Measurements from ENCODE around the gene RAB14.
A peak's percentile ranks its signal among the peaks of the same experiment; 100 is the strongest.

RAB14 gene

GRCh38 chr9:121196389-121196788 lies 5.3 kb downstream of the RAB14 start:
- H3K4me3 ChIP-seq (ENCODE audit: low read length), result peak overlapping the region; percentile 80
- no peak for TF ChIP-seq EZH2phosphoT487 (IDR thresholded peaks at IDR 0.05; ENCODE audit: borderline replicate concordance, low read length)
- no peak for TF ChIP-seq CTCF (IDR thresholded peaks at IDR 0.05; ENCODE audit: low read depth, low read length, poor library complexity, severe bottlenecking)
- no peaks in the 10 kb centered on the region for H3K9me3 ChIP-seq (ENCODE audit: control insufficient read depth, insufficient read depth, low read length)
- H3K79me2 ChIP-seq (ENCODE audit: control insufficient read depth, low read length), result peaks cover 100% of the 10 kb centered on the region
- peaks cover 42% of the 10 kb centered on the region for H4K20me1 ChIP-seq (ENCODE audit: control insufficient read depth, insufficient read depth, low read depth, low read length)
- H3F3A ChIP-seq (ENCODE audit: control insufficient read depth, insufficient read depth), result peaks cover 5% of the 10 kb centered on the region
- H3K27me3 ChIP-seq (ENCODE audit: control insufficient read depth, low read length), result no peaks in the 10 kb centered on the region
- H3K27ac ChIP-seq (ENCODE audit: low read depth, low read length), result no peak overlapping the region
- peak overlapping the region; percentile 93 for H3K4me2 ChIP-seq (ENCODE audit: low read length)
- no peaks in the 10 kb centered on the region for H3K9me2 ChIP-seq (replicated peaks; ENCODE audit: control insufficient read depth, low read length)
- H3K36me3 ChIP-seq (ENCODE audit: control insufficient read depth, low read length), result peaks cover 48% of the 10 kb centered on the region
- H3K4me1 ChIP-seq (ENCODE audit: control insufficient read depth, low read length), result peaks cover 89% of the 10 kb centered on the region

- Histone ChIP-seq H3K4me3 (ENCODE audit: low read length) (peak overlapping the region; percentile 22; the same call in 1 of the 2 replicates), H3K79me2 (ENCODE audit: control insufficient read depth, low read length) (peaks cover 100% of the 10 kb centered on the region), H3K4me1 (ENCODE audit: control insufficient read depth, low read length) (peaks cover 94% of the 10 kb centered on the region), H3K4me2 (ENCODE audit: low read length) (peak overlapping the region; percentile 93), H3K27ac (ENCODE audit: low read depth, low read length) (no peak overlapping the region), H3K36me3 (ENCODE audit: control insufficient read depth, low read length) (peaks cover 47% of the 10 kb centered on the region), H3F3A (ENCODE audit: control insufficient read depth, insufficient read depth) (peaks cover 5% of the 10 kb centered on the region), H3K9me3 (ENCODE audit: control insufficient read depth, insufficient read depth, low read length) (no peaks in the 10 kb centered on the region), H4K20me1 (ENCODE audit: control insufficient read depth, insufficient read depth, low read depth, low read length) (peaks cover 30% of the 10 kb centered on the region), H3K27me3 (ENCODE audit: control insufficient read depth, low read length) (no peaks in the 10 kb centered on the region), H3K9me2 (replicated peaks; ENCODE audit: control insufficient read depth, low read length) (no peaks in the 10 kb centered on the region)
- TF ChIP-seq EZH2phosphoT487 (IDR thresholded peaks at IDR 0.05; ENCODE audit: borderline replicate concordance, low read length) (no peak), CTCF (IDR thresholded peaks at IDR 0.05; ENCODE audit: low read depth, low read length, poor library complexity, severe bottlenecking) (no peak)
These were observed 6.9 kb downstream of the RAB14 start for GRCh38 chr9:121194730-121195129.

GRCh38 chr9:121192959-121193640 lies 8.6 kb downstream of the RAB14 start:
- peak overlapping the region; percentile 35 for H3K4me2 ChIP-seq (ENCODE audit: low read length)
- H3K27ac ChIP-seq (ENCODE audit: low read depth, low read length), result no peak overlapping the region
- no peak for TF ChIP-seq CTCF (IDR thresholded peaks at IDR 0.05; ENCODE audit: low read depth, low read length, poor library complexity, severe bottlenecking)
- no peak for TF ChIP-seq EZH2phosphoT487 (IDR thresholded peaks at IDR 0.05; ENCODE audit: borderline replicate concordance, low read length)
- no peaks in the 10 kb centered on the region for H3K27me3 ChIP-seq (ENCODE audit: control insufficient read depth, low read length)
- H4K20me1 ChIP-seq (ENCODE audit: control insufficient read depth, insufficient read depth, low read depth, low read length), result peaks cover 24% of the 10 kb centered on the region; the same call in 1 of the 2 replicates
- H3K9me2 ChIP-seq (replicated peaks; ENCODE audit: control insufficient read depth, low read length), result no peaks in the 10 kb centered on the region
- H3K4me3 ChIP-seq (ENCODE audit: low read length), result no peak overlapping the region
- peaks cover 99% of the 10 kb centered on the region for H3K79me2 ChIP-seq (ENCODE audit: control insufficient read depth, low read length)
- no peaks in the 10 kb centered on the region for H3K9me3 ChIP-seq (ENCODE audit: control insufficient read depth, insufficient read depth, low read length)
- peaks cover 93% of the 10 kb centered on the region for H3K4me1 ChIP-seq (ENCODE audit: control insufficient read depth, low read length)
- H3K36me3 ChIP-seq (ENCODE audit: control insufficient read depth, low read length), result peaks cover 50% of the 10 kb centered on the region
- H3F3A ChIP-seq (ENCODE audit: control insufficient read depth, insufficient read depth), result peaks cover 5% of the 10 kb centered on the region

Data from DOHH2 (cell line).